ENCODE data around the gene BCR.
A peak's percentile ranks its signal among the peaks of the same experiment; 100 is the strongest.

BCR gene

GRCh38 chr22:23178512-23179254, 1.6 kb upstream of the BCR start:
- peak; percentile 76 for DNase-seq

- peak; percentile 36 for DNase-seq
Observed at GRCh38 chr22:23179381-23180299, 669 bp upstream of the BCR start.

GRCh38 chr22:23180893-23181720, 798 bp downstream of the BCR start:
- DNase-seq, result peak; percentile 32

DNA sequence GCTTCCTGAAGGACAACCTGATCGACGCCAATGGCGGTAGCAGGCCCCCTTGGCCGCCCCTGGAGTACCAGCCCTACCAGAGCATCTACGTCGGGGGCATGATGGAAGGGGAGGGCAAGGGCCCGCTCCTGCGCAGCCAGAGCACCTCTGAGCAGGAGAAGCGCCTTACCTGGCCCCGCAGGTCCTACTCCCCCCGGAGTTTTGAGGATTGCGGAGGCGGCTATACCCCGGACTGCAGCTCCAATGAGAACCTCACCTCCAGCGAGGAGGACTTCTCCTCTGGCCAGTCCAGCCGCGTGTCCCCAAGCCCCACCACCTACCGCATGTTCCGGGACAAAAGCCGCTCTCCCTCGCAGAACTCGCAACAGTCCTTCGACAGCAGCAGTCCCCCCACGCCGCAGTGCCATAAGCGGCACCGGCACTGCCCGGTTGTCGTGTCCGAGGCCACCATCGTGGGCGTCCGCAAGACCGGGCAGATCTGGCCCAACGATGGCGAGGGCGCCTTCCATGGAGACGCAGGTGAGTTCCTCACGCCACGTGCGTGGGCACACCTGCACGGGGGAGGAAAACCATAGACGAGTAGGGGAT, 1.5 kb downstream of the BCR start:
- peak; percentile 30 for DNase-seq

DNA sequence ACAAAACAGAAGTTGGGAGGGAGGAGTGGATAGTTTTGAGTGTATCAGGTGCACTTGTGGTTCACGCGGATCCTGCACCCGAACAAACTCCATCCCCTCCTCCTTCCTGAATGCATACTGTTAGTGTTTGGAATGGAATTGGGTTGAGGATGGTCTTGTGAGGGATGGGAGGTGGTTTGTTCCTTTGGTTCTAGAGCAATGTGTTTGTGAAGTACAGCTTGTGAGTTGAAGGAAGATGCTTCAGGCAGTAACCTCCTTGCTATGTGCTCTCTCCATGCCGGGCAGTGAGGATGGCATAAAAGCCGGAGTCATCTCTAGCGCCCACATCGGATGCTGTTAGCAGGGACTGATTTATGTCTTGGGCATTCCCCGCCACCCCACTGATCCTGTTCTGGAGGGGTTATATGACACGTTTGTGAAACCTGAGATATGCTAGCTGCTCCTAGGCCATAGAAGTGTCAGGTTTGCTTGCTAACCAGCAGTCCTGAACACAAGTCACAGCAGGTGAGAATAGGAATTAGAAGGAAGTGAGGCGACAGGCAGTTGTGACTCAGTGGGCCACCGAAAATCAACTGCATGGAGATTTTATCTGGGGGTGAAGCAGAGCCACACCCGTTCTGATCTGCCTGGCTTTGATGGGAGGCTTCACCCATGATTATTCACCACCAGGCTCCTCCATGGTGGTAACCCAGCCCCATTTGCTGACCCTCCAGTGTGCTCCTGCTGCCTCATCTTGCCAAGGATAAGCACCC, 2.2 kb downstream of the BCR start:
- DNase-seq, result peak; percentile 49

DNA sequence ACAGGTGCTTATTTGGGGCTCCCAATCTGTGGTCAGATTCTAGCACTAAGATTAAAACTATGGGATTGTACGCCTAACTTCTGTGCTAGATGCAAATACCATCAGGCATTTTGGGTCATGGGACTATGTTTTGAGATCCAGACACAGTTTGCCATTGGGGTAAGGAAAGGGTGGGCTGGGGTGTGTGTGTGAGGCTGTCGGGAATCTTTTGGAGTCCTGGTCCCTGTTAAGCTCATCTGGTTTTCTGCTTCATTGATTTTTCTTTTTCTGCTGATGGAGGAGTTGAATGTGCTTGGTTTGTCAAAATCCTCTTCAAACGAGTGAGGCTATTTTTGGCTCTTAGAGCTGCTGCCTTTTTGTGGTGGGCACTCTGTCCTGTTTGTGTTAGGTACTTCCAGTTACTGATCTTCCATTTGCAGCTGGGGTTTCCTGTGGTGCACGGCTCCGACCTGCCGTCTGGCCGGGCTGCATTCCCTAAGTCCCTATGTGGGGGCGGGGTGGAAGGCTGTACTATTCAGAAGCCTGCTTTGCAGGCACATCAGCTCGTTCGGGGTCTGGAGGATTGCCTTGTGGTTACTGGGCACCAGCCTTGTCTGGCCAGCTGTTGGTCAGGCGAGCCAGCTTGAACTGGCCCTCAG, 2.9 kb downstream of the BCR start:
- no peak for DNase-seq

GRCh38 chr22:23184100-23184763, 3.9 kb downstream of the BCR start:
- no peak for DNase-seq

GRCh38 chr22:23184764-23185113, 4.4 kb downstream of the BCR start:
- no peak for DNase-seq

DNA sequence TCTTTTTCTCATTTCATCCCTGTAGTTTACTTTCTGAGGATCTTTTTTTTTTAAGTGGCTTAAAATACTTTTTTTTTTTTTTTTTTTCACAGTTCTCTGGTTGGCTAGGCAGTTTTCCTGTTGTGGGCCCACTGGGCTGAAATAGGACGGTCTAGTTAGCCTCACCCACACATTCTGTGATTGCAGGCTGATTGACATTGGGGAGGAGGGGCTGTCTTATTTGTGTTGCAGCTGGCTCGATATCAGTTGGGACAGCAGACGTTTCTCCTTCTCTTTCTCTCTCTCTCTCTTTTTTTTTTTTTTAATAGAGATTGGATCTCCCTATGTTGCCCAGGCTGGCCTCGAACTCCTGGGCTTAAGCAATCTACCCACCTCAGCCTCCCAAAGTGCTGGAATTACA, 6.9 kb downstream of the BCR start:
- no peak for DNase-seq

DNA sequence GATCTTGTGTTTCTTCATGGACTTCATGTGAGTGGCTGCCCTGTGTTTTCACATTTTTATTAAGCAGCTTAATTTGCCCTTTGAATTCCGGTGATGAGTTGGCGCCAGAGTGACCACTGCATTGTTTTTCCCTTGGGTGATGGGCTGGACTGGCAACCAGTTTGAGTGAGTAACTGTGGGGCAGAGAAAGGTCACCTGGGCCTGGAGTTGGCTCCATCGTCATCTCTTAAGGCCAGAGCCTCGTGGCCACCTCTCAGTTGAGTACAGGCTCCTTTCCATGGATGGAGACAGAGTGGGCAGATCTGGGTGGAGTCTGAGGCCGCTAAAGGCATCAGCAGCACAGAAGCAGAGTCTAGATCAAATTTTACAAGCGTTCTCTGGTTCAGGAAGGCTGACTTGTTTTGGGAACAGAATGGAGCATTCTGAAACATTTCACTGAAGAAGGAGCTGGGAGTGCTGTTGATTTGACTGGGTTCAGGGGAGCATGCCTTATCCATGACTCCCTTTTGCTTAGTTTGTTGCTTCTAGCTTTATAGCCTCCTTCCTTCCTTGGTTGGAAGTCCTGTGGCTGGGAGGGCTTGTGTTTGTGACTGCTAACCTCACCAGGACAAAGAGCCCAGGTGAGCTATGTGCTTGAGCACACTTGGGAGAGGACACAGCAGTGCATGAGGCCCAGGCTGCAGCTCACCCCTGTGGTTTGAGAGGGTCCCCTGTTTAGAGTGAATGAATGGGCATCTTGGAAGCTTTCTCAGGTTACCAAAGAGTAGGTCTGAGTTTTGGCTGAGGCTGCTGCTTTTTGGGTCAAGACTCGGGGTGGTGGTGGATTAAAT, 7.8 kb downstream of the BCR start:
- no peak for DNase-seq

- DNase-seq, result no peak
Observed at GRCh38 chr22:23190526-23190925, 10.2 kb downstream of the BCR start.

- DNase-seq, result no peak
Observed at GRCh38 chr22:23192133-23192532, 11.8 kb downstream of the BCR start.

GRCh38 chr22:23192558-23192957, 12.2 kb downstream of the BCR start:
- DNase-seq, result no peak

- DNase-seq, result no peak
Observed at GRCh38 chr22:23193196-23193827, 13.0 kb downstream of the BCR start.

DNA sequence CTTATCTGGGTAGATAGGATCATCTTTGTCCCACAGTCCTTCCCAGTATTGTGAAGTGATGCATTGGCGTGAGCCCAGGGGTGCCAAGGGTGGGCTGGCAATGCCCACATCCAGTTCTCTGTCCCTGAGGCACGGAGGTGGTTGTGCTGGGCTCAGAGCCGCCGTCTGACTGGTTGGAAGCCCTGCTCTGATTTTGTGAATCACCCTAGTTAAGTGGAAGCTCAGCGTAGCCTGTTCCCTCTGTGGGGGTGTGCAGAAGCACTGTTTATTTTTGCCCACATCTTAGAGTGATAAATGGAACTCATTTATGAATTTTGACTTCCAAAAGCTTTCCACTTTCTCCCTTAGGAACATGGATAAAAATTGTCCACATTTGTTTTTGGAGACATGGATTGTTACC, 13.6 kb downstream of the BCR start:
- DNase-seq, result no peak

- DNase-seq, result no peak
Observed at GRCh38 chr22:23196165-23196564, 15.9 kb downstream of the BCR start.

- no peak for DNase-seq
Observed at GRCh38 chr22:23197836-23198235, 17.5 kb downstream of the BCR start.

- DNase-seq, result no peak
Observed at GRCh38 chr22:23199159-23199558, 18.9 kb downstream of the BCR start.

DNA sequence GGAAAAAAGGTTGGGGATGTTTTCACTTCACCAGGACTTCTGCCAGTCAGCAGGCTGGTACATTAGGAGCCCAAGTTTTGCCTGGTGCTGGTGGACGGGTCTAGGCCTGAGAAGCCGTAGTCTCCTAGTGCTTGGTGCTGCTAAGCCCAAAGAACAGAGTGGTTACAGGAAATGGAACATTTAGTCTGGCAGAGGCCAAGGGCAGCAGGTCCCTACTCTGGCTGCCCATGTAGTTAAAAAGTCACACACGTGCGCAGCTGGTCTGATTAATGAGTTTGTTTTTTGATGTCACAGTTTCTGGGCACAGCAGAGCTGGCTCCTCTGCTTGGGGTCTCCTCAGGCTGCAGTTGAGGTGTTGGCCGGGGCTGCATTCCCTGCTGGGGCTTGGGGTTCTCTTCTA, 20.6 kb downstream of the BCR start:
- DNase-seq, result no peak

Data from activated T-cell treated with anti-CD3 and anti-CD28 coated beads, Interleukin-2, amount 50 U/mL, for 1 hour (primary cell).